Endothelial cell (in vitro differentiated cells): ENCODE results near the gene DNAJC3. TPM values are rescaled to one million over a fixed set of nuclear protein-coding genes. Genes with fewer than 3 reads are reported as not detected.

ENCODE experiments used
- DNase-seq: peaks from one replicate; pipeline ENCODE4 v3.0.0; 2021; ENCODE audit warnings: low spot score
- H3K27ac Mint-ChIP-seq: one replicate; pipeline ENCODE4 v1.8.0; 2021; ENCODE audit warnings: mixed read lengths, inconsistent platforms; ENCODE audit not compliant: unreplicated experiment
- H3K27me3 Mint-ChIP-seq: one replicate; pipeline ENCODE4 v1.8.0; 2021; ENCODE audit warnings: mild to moderate bottlenecking, moderate library complexity, mixed read lengths, inconsistent platforms; ENCODE audit not compliant: unreplicated experiment
- H3K36me3 Mint-ChIP-seq: one replicate; pipeline ENCODE4 v1.8.0; 2021; ENCODE audit warnings: mild to moderate bottlenecking, low read depth, mixed read lengths, inconsistent platforms; ENCODE audit not compliant: unreplicated experiment
- H3K4me1 Mint-ChIP-seq: one replicate; pipeline ENCODE4 v1.8.0; 2021; ENCODE audit warnings: mild to moderate bottlenecking, mixed read lengths, inconsistent platforms; ENCODE audit not compliant: unreplicated experiment
- H3K4me3 Mint-ChIP-seq: one replicate; pipeline ENCODE4 v1.8.0; 2021; ENCODE audit warnings: mild to moderate bottlenecking, mixed read lengths, inconsistent platforms; ENCODE audit not compliant: unreplicated experiment
- H3K9me3 Mint-ChIP-seq: one replicate; pipeline ENCODE4 v1.8.0; 2021; ENCODE audit warnings: mixed read lengths, inconsistent platforms; ENCODE audit not compliant: unreplicated experiment
- CTCF ChIP-seq: fragments of 200-600 bp; sonication (generic); IDR thresholded peaks from one replicate; pipeline ENCODE4 v1.5.0; 2021; ENCODE audit warnings: antibody characterized with exemption; ENCODE audit not compliant: unreplicated experiment
- total RNA-seq: library from RNA; stranded (reverse); fragmentation: NEBNext Ultra II Directional; extraction: Animal tissue kit (Norgen Biotek cat#: 25700); gene quantifications from one replicate; pipeline ENCODE4 v1.2.1, GENCODE V29; 2021; ENCODE audit not compliant: unreplicated experiment

The DNAJC3 gene
- total RNA-seq, 1 donor from 2014 or later: 50.3 TPM

- Mint-ChIP-seq H3K4me3 (no peak overlapping the region), H3K9me3 (no peaks in the 10 kb centered on the region), H3K27ac (no peak overlapping the region), H3K36me3 (peaks cover 38% of the 10 kb centered on the region), H3K4me1 (no peaks in the 10 kb centered on the region), H3K27me3 (no peaks in the 10 kb centered on the region)
- TF ChIP-seq CTCF: no peak
- no peak for DNase-seq
Observed at GRCh38 chr13:95791084-95791722, 114.3 kb downstream of the DNAJC3 start.

- Mint-ChIP-seq H3K4me1 (no peaks in the 10 kb centered on the region), H3K4me3 (no peak overlapping the region), H3K27ac (no peak overlapping the region), H3K36me3 (peaks cover 32% of the 10 kb centered on the region), H3K9me3 (no peaks in the 10 kb centered on the region), H3K27me3 (no peaks in the 10 kb centered on the region)
- TF ChIP-seq CTCF: no peak
- DNase-seq: no peak
Observed at GRCh38 chr13:95793018-95793555, 116.1 kb downstream of the DNAJC3 start.

- H3K27me3 Mint-ChIP-seq: peaks cover 1% of the 10 kb centered on the region
- no peak for TF ChIP-seq CTCF
- H3K27ac Mint-ChIP-seq: no peak overlapping the region
- DNase-seq: no peak
- H3K9me3 Mint-ChIP-seq: no peaks in the 10 kb centered on the region
- H3K36me3 Mint-ChIP-seq: peaks cover 28% of the 10 kb centered on the region
- no peak overlapping the region for H3K4me3 Mint-ChIP-seq
- no peaks in the 10 kb centered on the region for H3K4me1 Mint-ChIP-seq
Observed at GRCh38 chr13:95793781-95794180, 116.8 kb downstream of the DNAJC3 start.

GRCh38 chr13:95797016-95797415, 120.1 kb downstream of the DNAJC3 start:
- Mint-ChIP-seq H3K27ac (no peak overlapping the region), H3K9me3 (no peaks in the 10 kb centered on the region), H3K4me1 (peaks cover 5% of the 10 kb centered on the region), H3K27me3 (peaks cover 1% of the 10 kb centered on the region), H3K4me3 (no peak overlapping the region), H3K36me3 (peaks cover 10% of the 10 kb centered on the region)
- no peak for DNase-seq
- no peak for TF ChIP-seq CTCF

- no peak for TF ChIP-seq CTCF
- H3K4me1 Mint-ChIP-seq: peaks cover 7% of the 10 kb centered on the region
- no peak overlapping the region for H3K4me3 Mint-ChIP-seq
- H3K9me3 Mint-ChIP-seq: no peaks in the 10 kb centered on the region
- no peak for DNase-seq
- H3K36me3 Mint-ChIP-seq: peaks cover 3% of the 10 kb centered on the region
- no peak overlapping the region for H3K27ac Mint-ChIP-seq
- H3K27me3 Mint-ChIP-seq: peaks cover 1% of the 10 kb centered on the region
Observed at GRCh38 chr13:95800436-95800835, 123.5 kb downstream of the DNAJC3 start.
